HG02759 (cell line): ENCODE data around the gene KLHL35.

ENCODE experiments used
- ATAC-seq: cut with Tn5 transposase; IDR thresholded peaks from one replicate; pipeline ENCODE4 v1.9.1; 2021; ENCODE audit warnings: mild to moderate bottlenecking, moderate library complexity; ENCODE audit not compliant: unreplicated experiment

The KLHL35 gene

GRCh38 chr11:75442161-75442885, 9.3 kb upstream of the KLHL35 start:
- ATAC-seq, result no peak

DNA sequence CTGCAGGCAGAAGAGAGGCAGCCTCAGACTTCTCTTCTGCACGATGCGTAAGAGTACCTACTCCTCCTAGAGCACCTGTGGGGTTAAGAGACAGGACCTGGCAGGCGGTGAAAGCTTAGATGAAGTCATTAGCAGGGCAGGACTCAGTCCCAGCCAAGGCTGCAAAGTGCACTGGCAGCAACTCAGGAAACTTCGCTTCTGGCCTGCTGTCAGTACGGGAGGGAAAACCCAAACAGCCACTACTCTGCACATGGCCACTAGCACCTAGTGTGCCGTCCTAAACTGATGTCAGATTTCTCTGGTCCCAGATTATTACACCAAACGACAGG, 8.8 kb upstream of the KLHL35 start:
- no peak for ATAC-seq

GRCh38 chr11:75440960-75441803, 8.2 kb upstream of the KLHL35 start:
- ATAC-seq, result no peak

GRCh38 chr11:75439495-75440120, 6.6 kb upstream of the KLHL35 start:
- ATAC-seq, result no peak

- no peak for ATAC-seq
These were observed 6.0 kb upstream of the KLHL35 start for GRCh38 chr11:75439026-75439425.

GRCh38 chr11:75437966-75438659, 5.1 kb upstream of the KLHL35 start:
- ATAC-seq, result no peak

DNA sequence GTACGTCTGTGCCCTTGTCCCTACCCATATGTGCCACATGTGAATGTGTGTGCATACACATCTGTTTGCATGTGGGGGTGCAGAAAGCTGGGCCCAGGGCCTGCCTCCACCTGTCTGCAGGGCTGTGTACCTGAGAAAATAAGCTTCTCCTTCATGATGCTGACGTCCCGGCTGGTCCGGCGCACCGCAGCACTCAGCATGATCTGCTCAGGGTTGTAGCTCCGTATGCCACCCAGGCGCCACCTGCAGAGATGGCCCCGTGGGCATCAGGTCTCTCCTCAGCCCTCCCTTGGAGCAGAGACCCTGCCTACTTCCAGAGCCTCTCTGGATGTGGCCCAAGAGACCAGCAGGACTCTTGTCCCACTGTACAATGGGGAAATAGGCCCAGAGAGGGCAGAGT, 3.8 kb upstream of the KLHL35 start:
- ATAC-seq, result no peak

GRCh38 chr11:75435571-75435925, 2.5 kb upstream of the KLHL35 start:
- ATAC-seq, result no peak

DNA sequence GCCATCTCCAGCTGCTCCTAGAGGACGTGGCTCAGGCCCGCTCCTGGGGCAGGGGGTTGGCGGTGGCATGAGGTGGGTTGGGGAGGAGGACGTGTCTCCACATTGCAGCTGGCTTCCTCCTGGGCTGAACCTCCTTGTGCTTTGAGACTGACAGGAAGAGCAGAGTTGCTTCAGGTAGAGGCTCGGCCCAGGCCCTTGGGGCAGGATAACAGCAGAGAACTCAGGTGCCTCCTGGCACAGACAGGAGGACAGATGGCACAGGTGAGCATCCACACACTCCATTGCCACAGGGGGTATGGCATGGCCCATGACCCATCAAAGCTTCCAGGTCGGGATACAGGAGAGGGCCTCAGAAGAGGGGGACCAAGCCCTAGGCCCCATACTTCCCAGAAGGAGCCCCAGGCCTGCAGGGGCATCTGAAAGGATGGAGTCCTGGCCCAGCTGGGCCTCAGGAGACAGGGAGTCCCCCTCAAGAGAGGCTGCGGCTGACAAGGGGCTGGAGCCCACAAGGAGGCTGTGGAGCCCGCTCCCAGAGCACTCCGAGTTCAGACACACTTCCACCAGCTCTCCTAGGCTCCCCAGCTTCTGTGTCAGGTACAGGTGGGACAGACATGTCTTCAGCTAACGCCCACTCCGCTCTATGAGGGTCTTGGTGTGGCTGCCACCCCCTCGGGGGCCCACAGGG, 2.0 kb upstream of the KLHL35 start:
- no peak for ATAC-seq

GRCh38 chr11:75434051-75434450, 1.0 kb upstream of the KLHL35 start:
- ATAC-seq, result no peak

DNA sequence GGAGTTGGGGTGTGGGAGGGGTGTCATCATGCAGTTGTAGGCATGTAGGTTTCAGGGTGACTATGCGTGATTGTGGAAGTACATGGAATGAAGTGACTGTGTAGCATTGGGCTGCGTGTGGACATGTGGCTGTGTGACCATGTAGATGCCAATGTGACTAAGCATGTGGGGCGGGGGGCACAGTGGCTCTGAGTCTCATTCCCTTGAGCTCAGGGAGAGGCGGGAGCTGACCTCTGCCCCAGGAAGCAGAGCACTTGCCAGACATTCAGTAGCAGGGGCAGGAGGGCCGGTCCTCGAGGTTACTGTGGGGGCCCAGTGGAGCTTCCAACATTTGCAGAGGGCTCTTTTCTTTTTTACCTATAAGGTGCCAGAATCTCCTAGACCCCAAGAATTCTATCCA, 440 bp upstream of the KLHL35 start:
- no peak for ATAC-seq

GRCh38 chr11:75431533-75432525, 1.2 kb downstream of the KLHL35 start:
- no peak for ATAC-seq

- no peak for ATAC-seq
These were observed 2.1 kb downstream of the KLHL35 start for GRCh38 chr11:75430714-75431532.

- peak; percentile 66 for ATAC-seq
These were observed 2.9 kb downstream of the KLHL35 start for GRCh38 chr11:75429902-75430713.

GRCh38 chr11:75429641-75429901, 3.4 kb downstream of the KLHL35 start:
- no peak for ATAC-seq

DNA sequence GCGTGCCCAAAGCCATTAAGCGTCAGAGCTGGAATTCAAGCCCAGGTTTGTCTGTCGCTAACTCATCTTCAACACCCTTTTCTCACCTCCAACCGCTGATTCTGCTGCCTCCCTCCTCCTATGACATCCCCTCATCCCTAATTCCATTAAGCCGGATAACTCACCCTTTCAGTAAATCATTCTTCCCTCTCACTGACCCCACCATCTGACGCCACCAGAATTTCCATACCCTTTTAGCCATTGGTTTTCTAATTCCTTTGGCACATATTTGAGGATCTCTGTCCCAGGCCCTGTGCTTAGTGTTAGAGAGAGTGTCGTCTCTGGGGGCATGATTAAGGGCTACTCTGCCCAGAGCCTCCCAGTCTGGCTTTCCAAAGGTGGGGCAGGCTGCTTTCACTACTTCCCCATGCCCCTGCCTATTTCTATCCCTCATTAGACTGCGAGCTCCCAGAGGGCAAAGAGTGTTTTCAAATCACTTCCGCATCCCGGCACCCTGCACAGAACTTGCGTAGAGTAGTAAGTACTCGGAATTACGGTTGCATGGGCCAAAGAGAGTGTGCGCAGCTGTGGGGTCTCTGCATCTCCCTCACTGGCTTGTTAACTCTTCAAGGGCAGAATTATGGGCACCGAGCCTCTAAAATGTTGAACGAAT, 3.9 kb downstream of the KLHL35 start:
- ATAC-seq, result no peak

DNA sequence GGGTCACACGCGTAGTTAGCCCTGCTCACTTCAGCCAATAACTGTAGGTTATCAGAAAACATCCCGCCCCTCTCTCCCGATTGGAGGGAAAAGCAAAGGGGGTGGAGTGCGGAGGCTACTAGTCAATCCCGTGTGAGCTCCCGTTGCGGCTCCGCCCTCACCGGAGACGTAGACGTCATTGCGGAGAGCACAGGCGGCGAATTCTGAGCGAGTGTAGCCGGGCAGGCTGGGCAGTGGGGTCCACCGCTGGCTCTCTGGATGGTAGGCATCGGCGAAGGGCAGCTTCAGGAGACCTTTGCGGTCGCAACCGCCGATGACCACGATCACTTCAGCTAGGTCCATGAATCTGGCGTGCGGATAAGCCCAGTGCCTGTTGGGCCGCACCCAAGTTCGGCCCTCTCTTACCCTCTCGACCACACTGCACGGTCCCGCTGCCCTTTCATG, 4.7 kb downstream of the KLHL35 start:
- ATAC-seq, result peak; percentile 53

GRCh38 chr11:75427181-75427580, 5.8 kb downstream of the KLHL35 start:
- ATAC-seq, result no peak
